Brain microvascular endothelial cell (primary cell): ENCODE data around the gene PXDN.

Experiments used
- DNase-seq: peaks from one replicate; pipeline ENCODE4 v3.0.0-alpha.2; 2020
- H3K27ac ChIP-seq: fragments of 250-450 bp; sonication (Bioruptor Pico); 2 replicates; pipeline ENCODE4 v1.5.1; 2020; ENCODE audit warnings: mild to moderate bottlenecking, moderate library complexity
- H3K27me3 ChIP-seq: fragments of 250-450 bp; sonication (Bioruptor Pico); replicated peaks from 2 replicates; pipeline ENCODE4 v1.5.1; 2020; ENCODE audit warnings: mild to moderate bottlenecking
- H3K36me3 ChIP-seq: fragments of 250-450 bp; sonication (Bioruptor Pico); replicated peaks from 2 replicates; pipeline ENCODE4 v1.5.1; 2020; ENCODE audit warnings: mild to moderate bottlenecking
- H3K4me3 ChIP-seq: 2 replicates; pipeline ENCODE4 v1.5.1; 2011; ENCODE audit warnings: low read depth, mild to moderate bottlenecking, control low read depth, low read length, moderate library complexity
- CTCF ChIP-seq: IDR thresholded peaks from 2 replicates; pipeline ENCODE4 v1.5.1; 2011; ENCODE audit warnings: low read depth, mild to moderate bottlenecking, moderate library complexity, low read length, control low read depth, inconsistent platforms; ENCODE audit errors: missing control alignments
- in situ Hi-C: cut with HindIII; loops from 2 replicates; pipeline ENCODE4 v1.10.0; 2017; ENCODE audit warnings: low sequenced_read_pairs, low pct_ligation_motif_present

Gene PXDN

DNA sequence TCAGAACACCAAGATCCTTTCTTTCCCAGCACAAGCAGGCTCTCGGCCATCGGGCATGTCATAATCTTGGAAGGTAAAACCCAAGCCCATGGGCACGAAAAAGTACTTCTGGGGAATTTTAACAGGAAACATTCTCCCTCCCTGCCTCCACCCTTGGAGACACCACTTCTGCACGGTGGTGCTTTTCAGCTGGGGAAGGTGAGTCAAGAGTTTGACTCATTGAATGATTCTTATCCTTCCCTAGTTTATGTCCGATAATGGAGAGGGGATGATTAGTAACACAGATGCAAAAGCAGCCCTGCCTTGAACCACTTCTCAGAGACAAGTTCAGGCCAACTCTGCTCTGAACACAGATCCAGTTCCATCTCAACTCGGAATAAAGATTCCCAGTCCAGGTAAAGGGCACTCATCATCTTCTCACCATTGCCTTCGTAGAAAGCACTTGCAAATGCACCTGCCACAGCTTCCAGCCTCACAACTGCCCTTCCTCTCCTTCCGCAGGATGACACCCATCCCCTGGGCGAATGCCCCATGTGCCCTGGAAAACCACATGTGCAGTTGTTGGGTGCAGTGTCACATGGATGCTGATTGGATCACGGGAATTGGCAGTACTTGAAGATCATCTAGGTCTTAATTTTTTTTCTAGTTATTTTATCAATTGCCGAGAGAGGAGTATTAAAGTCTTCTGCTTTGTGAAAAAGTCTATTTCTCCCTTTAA, 136.2 kb downstream of the PXDN start:
- H3K27ac ChIP-seq, result no peak overlapping the region
- no peaks in the 10 kb centered on the region for H3K36me3 ChIP-seq
- no peak overlapping the region for H3K4me3 ChIP-seq
- H3K27me3 ChIP-seq, result no peaks in the 10 kb centered on the region
- in situ Hi-C loops, result no loop called here
- no peak for TF ChIP-seq CTCF
- DNase-seq, result no peak

- no peaks in the 10 kb centered on the region for H3K36me3 ChIP-seq
- TF ChIP-seq CTCF, result no peak
- no peak overlapping the region for H3K4me3 ChIP-seq
- no peaks in the 10 kb centered on the region for H3K27me3 ChIP-seq
- no peak overlapping the region for H3K27ac ChIP-seq
- no peak for DNase-seq
- in situ Hi-C loops, result no loop called here
Observed at GRCh38 chr2:1607236-1607920, 136.9 kb downstream of the PXDN start.

- in situ Hi-C loops, result no loop called here
Observed at GRCh38 chr2:1606421-1607235, 137.7 kb downstream of the PXDN start.

GRCh38 chr2:1606046-1606400, 138.3 kb downstream of the PXDN start:
- H3K27me3 ChIP-seq, result no peaks in the 10 kb centered on the region
- no peak for DNase-seq
- in situ Hi-C loops, result no loop called here
- no peak for TF ChIP-seq CTCF
- peak overlapping the region; percentile 46 for H3K27ac ChIP-seq
- H3K36me3 ChIP-seq, result no peaks in the 10 kb centered on the region
- H3K4me3 ChIP-seq, result no peak overlapping the region

More at GRCh38 chr2:1606421-1607235, 137.7 kb downstream of the PXDN start:
- no peak for DNase-seq
- no peak for TF ChIP-seq CTCF
- H3K27me3 ChIP-seq, result no peaks in the 10 kb centered on the region
- H3K4me3 ChIP-seq, result no peak overlapping the region
- H3K27ac ChIP-seq, result no peak overlapping the region
- no peaks in the 10 kb centered on the region for H3K36me3 ChIP-seq

DNA sequence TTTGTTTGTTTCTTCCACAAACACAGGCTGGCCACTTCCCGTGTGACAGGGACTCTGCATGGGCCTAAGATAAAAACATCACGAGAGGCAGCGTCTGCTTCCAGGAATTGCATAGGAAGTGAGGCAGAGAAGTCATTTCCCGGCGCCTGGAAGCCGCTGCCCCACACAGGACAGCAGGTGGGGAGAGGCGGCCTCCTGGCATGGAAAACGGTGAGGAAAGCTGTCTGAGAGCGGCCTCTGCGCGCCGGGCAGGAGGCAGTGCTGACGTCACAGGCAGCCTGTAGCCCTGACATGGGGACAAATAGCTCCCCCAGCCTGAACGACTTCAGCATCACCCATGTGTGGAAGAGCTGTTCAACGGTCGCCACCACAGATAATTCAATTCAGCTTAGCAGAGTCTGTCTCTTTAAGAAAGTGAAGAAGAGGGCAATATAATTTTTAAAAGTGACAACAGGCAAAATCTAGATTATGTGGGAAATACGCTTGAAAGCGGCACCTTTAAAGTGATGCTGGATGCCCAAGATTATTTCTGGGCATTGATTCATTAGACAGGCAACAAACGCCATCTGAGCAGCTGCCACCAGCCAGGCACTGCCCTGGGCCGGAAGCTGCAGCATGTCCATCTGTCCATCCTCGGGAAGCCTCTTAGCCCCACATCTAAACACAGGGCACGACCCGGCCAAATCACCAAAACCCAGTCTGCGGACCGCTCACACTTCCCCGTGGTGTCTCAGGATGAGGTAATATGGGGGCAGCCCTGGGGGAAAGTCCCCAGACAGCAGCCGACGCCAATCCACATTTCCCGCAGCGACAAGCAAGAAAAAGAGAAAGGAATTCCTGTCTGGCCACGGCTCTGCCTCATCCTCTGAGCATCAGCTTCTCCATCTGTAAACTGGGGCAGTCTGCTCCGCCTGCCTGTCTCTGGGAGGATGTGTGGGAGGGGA, 138.9 kb downstream of the PXDN start:
- TF ChIP-seq CTCF, result no peak
- peak; percentile 66 for DNase-seq
- H3K4me3 ChIP-seq, result peak overlapping the region; percentile 15

More for the DNA sequence above, 138.9 kb downstream of the PXDN start:
- in situ Hi-C loops, result no loop called here
- H3K36me3 ChIP-seq, result no peaks in the 10 kb centered on the region
- H3K27ac ChIP-seq, result peak overlapping the region; percentile 46
- H3K27me3 ChIP-seq, result no peaks in the 10 kb centered on the region
